ENCODE data around the gene SNX5. TPM values are rescaled to one million over a fixed set of nuclear protein-coding genes. Genes with fewer than 3 reads are reported as not detected.

SNX5 gene
- total RNA-seq, 1 experiment from 2014 or later: 90.8 TPM

DNA sequence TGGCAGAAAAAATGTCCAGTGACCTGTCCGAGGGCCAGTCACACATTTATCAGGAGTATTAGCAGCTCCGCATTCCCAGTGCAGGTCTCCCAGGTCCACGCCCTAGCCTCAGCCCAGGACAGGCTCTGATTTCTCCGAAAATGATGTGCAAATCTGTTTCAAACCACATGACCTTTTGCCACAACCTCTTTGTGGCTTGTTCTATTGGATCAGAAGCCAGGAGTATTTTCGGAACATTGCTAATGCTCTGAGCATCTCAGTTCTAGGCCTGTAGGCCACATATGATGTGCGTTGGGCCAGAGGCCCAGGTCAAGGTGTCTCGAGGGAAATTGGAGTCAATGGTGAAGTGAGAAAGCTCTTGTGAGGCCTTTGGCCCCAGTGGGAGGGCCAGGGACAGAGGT is 40.4 kb downstream of the SNX5 start:
- Histone ChIP-seq H3K9me3 (ENCODE audit: control insufficient read depth, insufficient read depth, low read depth, low read length) (no peaks in the 10 kb centered on the region), H3K36me3 (ENCODE audit: control insufficient read depth, insufficient read depth, low read length) (no peaks in the 10 kb centered on the region), H3K27ac (ENCODE audit: low read length) (no peak overlapping the region), H3K4me1 (ENCODE audit: control insufficient read depth, insufficient read depth, low read length) (no peaks in the 10 kb centered on the region), H3K4me3 (ENCODE audit: low read depth in 2 of 2, low read length in 2 of 2) (no peak overlapping the region), H3K27me3 (ENCODE audit: control insufficient read depth, insufficient read depth, low read length) (no peaks in the 10 kb centered on the region; the same call in 1 of the 2 replicates)
- DNase-seq (ENCODE audit: low read depth, low spot score): no peak
- BruUV-seq (replicated peaks): no TSS peak
- ChIA-PET POLR2A (no interaction called here), CTCF (no interaction called here)
- intact Hi-C loops (cut with micrococcal nuclease; ENCODE audit: unreplicated experiment) (no loop called here), in situ Hi-C loops (cut with HindIII; ENCODE audit: low pct_unique_long_range_greater_than_20kb, low sequenced_read_pairs) (no loop called here)
- TF ChIP-seq, protein P1, sequence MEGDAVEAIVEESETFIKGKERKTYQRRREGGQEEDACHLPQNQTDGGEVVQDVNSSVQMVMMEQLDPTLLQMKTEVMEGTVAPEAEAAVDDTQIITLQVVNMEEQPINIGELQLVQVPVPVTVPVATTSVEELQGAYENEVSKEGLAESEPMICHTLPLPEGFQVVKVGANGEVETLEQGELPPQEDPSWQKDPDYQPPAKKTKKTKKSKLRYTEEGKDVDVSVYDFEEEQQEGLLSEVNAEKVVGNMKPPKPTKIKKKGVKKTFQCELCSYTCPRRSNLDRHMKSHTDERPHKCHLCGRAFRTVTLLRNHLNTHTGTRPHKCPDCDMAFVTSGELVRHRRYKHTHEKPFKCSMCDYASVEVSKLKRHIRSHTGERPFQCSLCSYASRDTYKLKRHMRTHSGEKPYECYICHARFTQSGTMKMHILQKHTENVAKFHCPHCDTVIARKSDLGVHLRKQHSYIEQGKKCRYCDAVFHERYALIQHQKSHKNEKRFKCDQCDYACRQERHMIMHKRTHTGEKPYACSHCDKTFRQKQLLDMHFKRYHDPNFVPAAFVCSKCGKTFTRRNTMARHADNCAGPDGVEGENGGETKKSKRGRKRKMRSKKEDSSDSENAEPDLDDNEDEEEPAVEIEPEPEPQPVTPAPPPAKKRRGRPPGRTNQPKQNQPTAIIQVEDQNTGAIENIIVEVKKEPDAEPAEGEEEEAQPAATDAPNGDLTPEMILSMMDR (IDR thresholded peaks at IDR 0.05): no peak
- TF ChIP-seq TCF7L2 (IDR thresholded peaks at IDR 0.05; ENCODE audit: low read depth, low read length) (no peak), POLR2AphosphoS5 (IDR thresholded peaks at IDR 0.05; ENCODE audit: low read depth, low read length) (no peak), SIN3A (IDR thresholded peaks at IDR 0.05; ENCODE audit: borderline replicate concordance, insufficient read depth, low read depth, low read length) (no peak)
- ATAC-seq: no peak

- BruUV-seq (replicated peaks): no TSS peak
Measured at GRCh38 chr20:17925940-17926300, 42.7 kb downstream of the SNX5 start.

More at GRCh38 chr20:17925940-17926300, 42.7 kb downstream of the SNX5 start:
- in situ Hi-C loops (cut with HindIII; ENCODE audit: low pct_unique_long_range_greater_than_20kb, low sequenced_read_pairs) (no loop called here), intact Hi-C loops (cut with micrococcal nuclease; ENCODE audit: unreplicated experiment) (no loop called here)
- Histone ChIP-seq H3K4me1 (ENCODE audit: control insufficient read depth, insufficient read depth, low read length) (no peaks in the 10 kb centered on the region), H3K36me3 (ENCODE audit: control insufficient read depth, insufficient read depth, low read length) (no peaks in the 10 kb centered on the region), H3K27me3 (ENCODE audit: control insufficient read depth, insufficient read depth, low read length) (no peaks in the 10 kb centered on the region; the same call in 1 of the 2 replicates), H3K9me3 (ENCODE audit: control insufficient read depth, insufficient read depth, low read depth, low read length) (no peaks in the 10 kb centered on the region), H3K27ac (ENCODE audit: low read length) (no peak overlapping the region), H3K4me3 (ENCODE audit: low read depth in 2 of 2, low read length in 2 of 2) (no peak overlapping the region)
- ATAC-seq (no peak), DNase-seq (ENCODE audit: low read depth, low spot score) (no peak)
- ChIA-PET POLR2A (no interaction called here), CTCF (no interaction called here)
- TF ChIP-seq SIN3A (IDR thresholded peaks at IDR 0.05; ENCODE audit: borderline replicate concordance, insufficient read depth, low read depth, low read length) (no peak), TCF7L2 (IDR thresholded peaks at IDR 0.05; ENCODE audit: low read depth, low read length) (no peak), POLR2AphosphoS5 (IDR thresholded peaks at IDR 0.05; ENCODE audit: low read depth, low read length) (no peak)
- TF ChIP-seq, protein P2, sequence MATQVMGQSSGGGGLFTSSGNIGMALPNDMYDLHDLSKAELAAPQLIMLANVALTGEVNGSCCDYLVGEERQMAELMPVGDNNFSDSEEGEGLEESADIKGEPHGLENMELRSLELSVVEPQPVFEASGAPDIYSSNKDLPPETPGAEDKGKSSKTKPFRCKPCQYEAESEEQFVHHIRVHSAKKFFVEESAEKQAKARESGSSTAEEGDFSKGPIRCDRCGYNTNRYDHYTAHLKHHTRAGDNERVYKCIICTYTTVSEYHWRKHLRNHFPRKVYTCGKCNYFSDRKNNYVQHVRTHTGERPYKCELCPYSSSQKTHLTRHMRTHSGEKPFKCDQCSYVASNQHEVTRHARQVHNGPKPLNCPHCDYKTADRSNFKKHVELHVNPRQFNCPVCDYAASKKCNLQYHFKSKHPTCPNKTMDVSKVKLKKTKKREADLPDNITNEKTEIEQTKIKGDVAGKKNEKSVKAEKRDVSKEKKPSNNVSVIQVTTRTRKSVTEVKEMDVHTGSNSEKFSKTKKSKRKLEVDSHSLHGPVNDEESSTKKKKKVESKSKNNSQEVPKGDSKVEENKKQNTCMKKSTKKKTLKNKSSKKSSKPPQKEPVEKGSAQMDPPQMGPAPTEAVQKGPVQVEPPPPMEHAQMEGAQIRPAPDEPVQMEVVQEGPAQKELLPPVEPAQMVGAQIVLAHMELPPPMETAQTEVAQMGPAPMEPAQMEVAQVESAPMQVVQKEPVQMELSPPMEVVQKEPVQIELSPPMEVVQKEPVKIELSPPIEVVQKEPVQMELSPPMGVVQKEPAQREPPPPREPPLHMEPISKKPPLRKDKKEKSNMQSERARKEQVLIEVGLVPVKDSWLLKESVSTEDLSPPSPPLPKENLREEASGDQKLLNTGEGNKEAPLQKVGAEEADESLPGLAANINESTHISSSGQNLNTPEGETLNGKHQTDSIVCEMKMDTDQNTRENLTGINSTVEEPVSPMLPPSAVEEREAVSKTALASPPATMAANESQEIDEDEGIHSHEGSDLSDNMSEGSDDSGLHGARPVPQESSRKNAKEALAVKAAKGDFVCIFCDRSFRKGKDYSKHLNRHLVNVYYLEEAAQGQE (IDR thresholded peaks at IDR 0.05; ENCODE audit: insufficient read depth in 1 of 2, low read depth in 2 of 2, low read length in 1 of 2): no peak
- TF ChIP-seq, protein P1 (IDR thresholded peaks at IDR 0.05): no peak
